Transverse colon (tissue), 3 donors: Measurements from ENCODE around the gene STAMBPL1.

Experiments used
- CTCF ChIP-seq, 5 experiments: fragments of 200-600 bp in 3 of 5; fragments of 450-650 bp in 2 of 5; sonication (generic) in 3 of 5; IDR thresholded peaks; 1 replicate in 2 of 5; 2 replicates in 3 of 5; pipeline ENCODE4 v1.5.1; 2016 to 2017; ENCODE audit warnings: antibody characterized with exemption in 5 of 5, inconsistent platforms in 3 of 5, mild to moderate bottlenecking in 2 of 5, moderate library complexity in 1 of 5
- POLR2A ChIP-seq: fragments of 450-650 bp; IDR thresholded peaks from one replicate; pipeline ENCODE4 v1.6.1; 2016; ENCODE audit warnings: antibody characterized with exemption, mild to moderate bottlenecking, moderate library complexity

DNA sequence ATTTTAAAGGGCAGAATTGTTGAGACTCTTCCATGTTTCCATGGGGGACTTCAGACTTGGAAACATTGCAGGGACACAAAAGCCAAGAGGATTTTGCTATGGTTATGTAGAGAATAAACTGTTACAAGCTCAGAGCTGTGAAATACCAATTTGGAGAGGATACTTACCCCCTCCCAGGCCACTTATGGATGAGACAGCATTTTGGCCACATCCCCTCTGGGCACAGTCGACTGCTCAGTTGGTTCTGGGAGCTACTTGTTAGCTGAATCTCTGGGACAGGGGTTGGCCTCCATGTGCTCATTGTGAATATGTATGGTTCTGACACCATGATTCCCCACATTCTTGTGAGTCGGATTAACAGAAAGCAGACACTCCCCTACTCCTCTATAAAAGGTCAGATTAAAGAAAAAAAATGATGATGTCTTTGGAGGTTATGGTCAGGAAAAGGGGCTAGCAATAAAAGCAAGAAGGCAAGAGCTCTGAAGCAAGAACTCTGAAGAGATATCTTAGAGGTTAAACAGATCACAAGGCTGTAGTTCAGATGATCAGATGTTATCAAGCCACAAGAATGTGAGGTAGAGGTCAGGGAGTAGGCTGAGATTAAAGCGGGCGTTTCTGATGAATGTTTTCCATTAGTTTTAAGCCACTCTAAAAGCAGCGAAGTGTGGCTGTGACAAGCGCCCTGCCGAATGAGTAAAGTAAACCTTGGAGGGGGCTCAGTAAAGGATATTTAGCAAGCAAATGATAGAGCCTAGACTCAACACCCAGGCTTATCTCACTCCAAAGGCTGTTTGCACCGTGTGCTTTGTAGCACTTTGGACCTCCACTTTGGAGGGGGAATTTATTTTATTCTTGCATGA is 17.2 kb downstream of the STAMBPL1 start:
- no peak for TF ChIP-seq CTCF (IDR thresholded peaks at IDR 0.05)
- TF ChIP-seq POLR2A, result peak; percentile 11
